Kidney (tissue), 14 donors: Measurements from ENCODE around the gene HAVCR1. TPM values are rescaled to one million over a fixed set of nuclear protein-coding genes. Genes with fewer than 3 reads are reported as not detected.
"Not testable (repeated sequence)": the region's sequence is repeated elsewhere in the genome, so short reads cannot be mapped to it uniquely, and the experiment has no call there.

Experiments
- DNase-seq, 5 donors: peaks; one replicate each; pipeline ENCODE4 v3.0.0-alpha.2; 2013 to 2020
- FAIRE-seq: peaks from 2 replicates; lab custom pipeline; 2012; peaks lifted over from hg19 to GRCh38; lab: Jason Lieb, UNC
- H3K27ac ChIP-seq, 2 donors: one replicate each; pipeline ENCODE4 v1.7.0; 2013; ENCODE audit warnings: low read depth in 2 of 2, low read length in 2 of 2, inconsistent platforms in 1 of 2
- H3K27me3 ChIP-seq: one replicate; pipeline ENCODE4 v1.7.1; 2013; ENCODE audit warnings: low read length, inconsistent platforms; ENCODE audit not compliant: control insufficient read depth, insufficient read depth
- H3K36me3 ChIP-seq, 3 donors: one replicate each; pipeline versions ENCODE4 v1.7.0 to v1.7.1; 2013; ENCODE audit warnings: low read length in 3 of 3, control low read depth in 1 of 3, inconsistent platforms in 1 of 3; ENCODE audit not compliant: insufficient read depth in 3 of 3, control insufficient read depth in 2 of 3
- H3K4me1 ChIP-seq, 3 donors: one replicate each; pipeline versions ENCODE4 v1.7.0 to v1.7.1; 2013; ENCODE audit warnings: low read length in 3 of 3, inconsistent platforms in 1 of 3, low read depth in 1 of 3; ENCODE audit not compliant: control insufficient read depth in 2 of 3, insufficient read depth in 2 of 3
- H3K4me3 ChIP-seq, 3 donors: one replicate each; pipeline versions ENCODE4 v1.7.0 to v1.8.1; 2013; ENCODE audit warnings: low read length in 3 of 3, control low read depth in 1 of 3, inconsistent platforms in 1 of 3
- H3K9ac ChIP-seq, 3 donors: one replicate each; pipeline versions ENCODE4 v1.7.0 to v1.7.1; 2013; ENCODE audit warnings: low read length in 3 of 3, control low read depth in 1 of 3, inconsistent platforms in 1 of 3
- H3K9me3 ChIP-seq, 3 donors: one replicate each; pipeline versions ENCODE4 v1.7.0 to v1.7.1; 2013; ENCODE audit warnings: low read length in 3 of 3, control low read depth in 1 of 3, inconsistent platforms in 1 of 3; ENCODE audit not compliant: control insufficient read depth in 2 of 3, insufficient read depth in 1 of 3
- CTCF ChIP-seq: IDR thresholded peaks from 3 replicates; pipeline ENCODE4 v1.5.1; 2012; ENCODE audit warnings: mild to moderate bottlenecking, moderate library complexity, borderline replicate concordance; ENCODE audit not compliant: insufficient read depth; ENCODE audit errors: extremely low read depth
- intact Hi-C: fragments of 100-400 bp; cut with DNase I; formaldehyde crosslinking; loops from one replicate; pipeline ENCODE4 v1.11.1; 2022
- polyA plus RNA-seq: library from polyadenylated mRNA; stranded (reverse); fragments of 350-450 nt; fragmentation: Illumina TruSeq; extraction: RNeasy Lipid Tissue Mini Kit (QIAGEN cat#74804); gene quantifications from one replicate; pipeline ENCODE4 v1.2.3, GENCODE V29; 2014; ENCODE audit warnings: low read depth, low replicate concordance; ENCODE audit not compliant: insufficient read depth
- total RNA-seq: library from RNA; stranded (reverse); fragmentation: NEBNext Ultra II Directional; extraction: Animal tissue kit (Norgen Biotek cat#: 25700); gene quantifications from one replicate; pipeline ENCODE4 v1.2.1, GENCODE V29; 2021
- donor health status: control.
- donor health status: control.
- donor health status: control.
- donor health status: control.
- donor health status: control.
- donor health status: DM: yes; HTN: yes; CAD: no.
- donor health status: Normal renal cell carcinoma (clear cell type).

Gene HAVCR1
- total and polyA plus RNA-seq, 2 donors from 2014 or later, result 0.65 to 114 TPM

GRCh38 chr5:157045601-157046000 lies 13.3 kb downstream of the HAVCR1 start:
- intact Hi-C loops, result no loop called here
- Histone ChIP-seq H3K9ac (no peak overlapping the region), H3K4me1 (peaks cover 0 to 10% (median 3%) of the 10 kb centered on the region in 3 donors), H3K36me3 (no peaks in the 10 kb centered on the region), H3K27me3 (no peaks in the 10 kb centered on the region), H3K27ac (peak overlapping the region; percentile 86 to 93), H3K9me3 (no peaks in the 10 kb centered on the region), H3K4me3 (no peak overlapping the region)
- DNase-seq (no peak), FAIRE-seq (no peak)
- TF ChIP-seq CTCF, result no peak

- intact Hi-C loops, result no loop called here
- DNase-seq, result no peak
- Histone ChIP-seq H3K4me3 (no peak overlapping the region), H3K4me1 (peaks cover 0 to 8% (median 5%) of the 10 kb centered on the region in 3 donors), H3K9ac (no peak overlapping the region), H3K27me3 (no peaks in the 10 kb centered on the region), H3K36me3 (no peaks in the 10 kb centered on the region), H3K9me3 (no peaks in the 10 kb centered on the region), H3K27ac (no peak overlapping the region)
- no peak for FAIRE-seq
- TF ChIP-seq CTCF, result no peak
Observed at GRCh38 chr5:157038568-157039187, 20.2 kb downstream of the HAVCR1 start.

- Histone ChIP-seq H3K27ac (peak overlapping the region; percentile 41 to 49), H3K9ac (peak overlapping the region in 1 of 3 donors; percentile 52)
- H3K4me1 ChIP-seq, FAIRE-seq, intact Hi-C loops, H3K9me3 ChIP-seq, H3K4me3 ChIP-seq, H3K36me3 ChIP-seq, H3K27me3 ChIP-seq: not testable (repeated sequence)
- peak in 1 of 5 donors; percentile 16 for DNase-seq
Observed at GRCh38 chr5:157034106-157035072, 24.5 kb downstream of the HAVCR1 start.

- no peak overlapping the region for H3K27ac ChIP-seq
- FAIRE-seq, result no peak
- intact Hi-C loops, result no loop called here
- no peak overlapping the region for H3K4me3 ChIP-seq
- peaks cover 0 to 8% (median 5%) of the 10 kb centered on the region in 3 donors for H3K4me1 ChIP-seq
- H3K27me3 ChIP-seq, result no peaks in the 10 kb centered on the region
- DNase-seq, result no peak
- H3K9ac ChIP-seq, result no peak overlapping the region
- H3K36me3 ChIP-seq, result no peaks in the 10 kb centered on the region
- TF ChIP-seq CTCF, result no peak
- no peaks in the 10 kb centered on the region for H3K9me3 ChIP-seq
Observed at GRCh38 chr5:157033071-157033583, 25.8 kb downstream of the HAVCR1 start.
